ENCODE results near the gene HLA-B.

Gene HLA-B

GRCh38 chr6:31354158-31354863 is 2.7 kb downstream of the HLA-B start:
- no peak for DNase-seq (ENCODE audit: low spot score)
- no peak for TF ChIP-seq CTCF (IDR thresholded peaks at IDR 0.05; ENCODE audit: extremely low read depth, missing control alignments)

GRCh38 chr6:31353384-31353945 is 3.5 kb downstream of the HLA-B start:
- DNase-seq (ENCODE audit: low spot score): no peak
- TF ChIP-seq CTCF (IDR thresholded peaks at IDR 0.05; ENCODE audit: extremely low read depth, missing control alignments): no peak

- TF ChIP-seq CTCF (IDR thresholded peaks at IDR 0.05; ENCODE audit: extremely low read depth, missing control alignments): no peak
Measured at GRCh38 chr6:31352683-31353383, 4.1 kb downstream of the HLA-B start.

GRCh38 chr6:31352310-31352682 is 4.7 kb downstream of the HLA-B start:
- DNase-seq (ENCODE audit: low spot score): no peak
- TF ChIP-seq CTCF (IDR thresholded peaks at IDR 0.05; ENCODE audit: extremely low read depth, missing control alignments): no peak

More at GRCh38 chr6:31352683-31353383, 4.1 kb downstream of the HLA-B start:
- no peak for DNase-seq (ENCODE audit: low spot score)

- TF ChIP-seq CTCF (IDR thresholded peaks at IDR 0.05; ENCODE audit: extremely low read depth, missing control alignments): no peak
- DNase-seq (ENCODE audit: low spot score): no peak
Measured at GRCh38 chr6:31351401-31352309, 5.3 kb downstream of the HLA-B start.

GRCh38 chr6:31351033-31351380 is 6.0 kb downstream of the HLA-B start:
- no peak for TF ChIP-seq CTCF (IDR thresholded peaks at IDR 0.05; ENCODE audit: extremely low read depth, missing control alignments)
- no peak for DNase-seq (ENCODE audit: low spot score)

Data from GM20000 (cell line).